ENCODE results near the gene GCSAML. TPM values are rescaled to one million over a fixed set of nuclear protein-coding genes. Genes with fewer than 3 reads are reported as not detected.
A peak's percentile ranks its signal among the peaks of the same experiment; 100 is the strongest.

Gene GCSAML
- total RNA-seq, 1 donor from 2014 or later: 0.14 TPM

DNA sequence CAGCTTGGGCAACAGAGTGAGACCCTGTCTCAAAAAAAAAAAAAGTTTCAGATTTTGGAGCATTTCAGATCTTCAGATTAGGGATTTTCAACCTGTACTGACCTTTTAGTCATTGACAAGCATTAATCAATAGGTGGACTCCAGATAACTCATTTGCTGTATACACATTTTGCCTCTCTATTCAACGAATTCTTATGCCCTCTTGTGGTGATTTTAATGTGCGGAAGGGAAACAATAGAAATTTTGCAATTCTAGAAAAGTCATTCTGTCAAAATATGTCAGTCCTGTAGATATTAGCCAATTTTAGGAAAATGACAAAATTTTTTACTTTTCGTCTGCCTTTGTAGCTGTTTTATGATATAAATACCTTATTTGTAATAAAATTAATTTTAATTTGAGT lies 27.6 kb downstream of the GCSAML start:
- TF ChIP-seq EZH2 (IDR thresholded peaks at IDR 0.05; ENCODE audit: insufficient read depth, low read length) (no peak), CTCF (IDR thresholded peaks at IDR 0.05; ENCODE audit: insufficient read depth, low read depth, low read length) (peak; percentile 16)
- Histone ChIP-seq H3K27me3 (ENCODE audit: insufficient read depth, low read length) (no peaks in the 10 kb centered on the region), H3K79me2 (ENCODE audit: insufficient read depth, low read length) (no peaks in the 10 kb centered on the region), H3K27ac (ENCODE audit: low read depth, low read length) (no peak overlapping the region), H3K36me3 (ENCODE audit: insufficient read depth, low read length) (no peaks in the 10 kb centered on the region), H3K4me2 (ENCODE audit: low read length) (no peak overlapping the region), H2AFZ (ENCODE audit: low read depth, low read length) (no peak overlapping the region), H3K9ac (ENCODE audit: low read length) (no peak overlapping the region), H3K4me3 (ENCODE audit: insufficient read depth, low read depth, low read length) (no peak overlapping the region), H3K4me1 (ENCODE audit: insufficient read depth, low read length) (no peaks in the 10 kb centered on the region), H4K20me1 (ENCODE audit: insufficient read depth, low read length) (no peaks in the 10 kb centered on the region), H3K9me3 (ENCODE audit: insufficient read depth, low read depth, low read length) (peaks cover 9% of the 10 kb centered on the region)
- H3K4me1 Mint-ChIP-seq (ENCODE audit: low read depth, unreplicated experiment): peaks cover 14% of the 10 kb centered on the region
- no peak overlapping the region for H3K27ac Mint-ChIP-seq (ENCODE audit: unreplicated experiment)
- H3K9me3 Mint-ChIP-seq (ENCODE audit: unreplicated experiment): no peaks in the 10 kb centered on the region
- no peak for DNase-seq (ENCODE audit: low read depth)
- H3K36me3 Mint-ChIP-seq (ENCODE audit: low read depth, unreplicated experiment): no peaks in the 10 kb centered on the region
- no peak for FAIRE-seq
- H3K4me3 Mint-ChIP-seq (ENCODE audit: unreplicated experiment): no peak overlapping the region
- no peaks in the 10 kb centered on the region for H3K27me3 Mint-ChIP-seq (ENCODE audit: low read depth, unreplicated experiment)

DNA sequence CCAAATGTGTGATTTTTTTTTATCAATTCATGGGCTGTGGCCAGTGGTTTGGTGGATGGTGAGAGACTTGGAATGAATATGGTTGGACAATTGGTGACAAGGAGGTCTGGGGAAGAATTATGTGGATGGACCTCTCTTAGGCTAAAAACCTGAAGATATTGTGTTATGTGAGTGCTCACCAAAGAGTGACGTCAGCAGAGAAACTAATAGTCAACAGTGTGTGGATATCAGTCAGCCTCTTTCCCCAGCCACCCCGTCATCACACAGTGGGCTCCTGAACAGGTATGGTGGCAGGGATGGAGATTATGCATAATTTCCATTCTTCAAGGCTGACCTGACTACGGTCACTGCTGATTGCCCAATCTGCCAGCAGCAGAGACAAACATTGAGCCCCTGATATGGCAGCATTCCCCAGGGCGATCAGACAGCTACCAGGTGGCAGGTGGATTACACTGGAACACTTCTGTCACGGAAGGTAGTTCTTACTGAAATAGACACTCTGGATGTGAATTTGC lies 30.1 kb downstream of the GCSAML start:
- Histone ChIP-seq H3K4me2 (ENCODE audit: low read length) (no peak overlapping the region), H3K36me3 (ENCODE audit: insufficient read depth, low read length) (no peaks in the 10 kb centered on the region), H3K4me3 (ENCODE audit: insufficient read depth, low read depth, low read length) (no peak overlapping the region), H3K27me3 (ENCODE audit: insufficient read depth, low read length) (no peaks in the 10 kb centered on the region), H3K27ac (ENCODE audit: low read depth, low read length) (no peak overlapping the region), H3K9me3 (ENCODE audit: insufficient read depth, low read depth, low read length) (peaks cover 7% of the 10 kb centered on the region), H3K79me2 (ENCODE audit: insufficient read depth, low read length) (no peaks in the 10 kb centered on the region), H3K4me1 (ENCODE audit: insufficient read depth, low read length) (no peaks in the 10 kb centered on the region), H4K20me1 (ENCODE audit: insufficient read depth, low read length) (no peaks in the 10 kb centered on the region), H2AFZ (ENCODE audit: low read depth, low read length) (no peak overlapping the region), H3K9ac (ENCODE audit: low read length) (no peak overlapping the region)
- TF ChIP-seq EZH2 (IDR thresholded peaks at IDR 0.05; ENCODE audit: insufficient read depth, low read length): no peak
- TF ChIP-seq CTCF (IDR thresholded peaks at IDR 0.05; ENCODE audit: insufficient read depth, low read depth, low read length): no peak
- Mint-ChIP-seq H3K9me3 (ENCODE audit: unreplicated experiment) (no peaks in the 10 kb centered on the region), H3K4me1 (ENCODE audit: low read depth, unreplicated experiment) (peaks cover 10% of the 10 kb centered on the region), H3K27me3 (ENCODE audit: low read depth, unreplicated experiment) (no peaks in the 10 kb centered on the region), H3K4me3 (ENCODE audit: unreplicated experiment) (no peak overlapping the region), H3K27ac (ENCODE audit: unreplicated experiment) (no peak overlapping the region), H3K36me3 (ENCODE audit: low read depth, unreplicated experiment) (no peaks in the 10 kb centered on the region)
- DNase-seq (ENCODE audit: low read depth) (no peak), FAIRE-seq (no peak)

DNA sequence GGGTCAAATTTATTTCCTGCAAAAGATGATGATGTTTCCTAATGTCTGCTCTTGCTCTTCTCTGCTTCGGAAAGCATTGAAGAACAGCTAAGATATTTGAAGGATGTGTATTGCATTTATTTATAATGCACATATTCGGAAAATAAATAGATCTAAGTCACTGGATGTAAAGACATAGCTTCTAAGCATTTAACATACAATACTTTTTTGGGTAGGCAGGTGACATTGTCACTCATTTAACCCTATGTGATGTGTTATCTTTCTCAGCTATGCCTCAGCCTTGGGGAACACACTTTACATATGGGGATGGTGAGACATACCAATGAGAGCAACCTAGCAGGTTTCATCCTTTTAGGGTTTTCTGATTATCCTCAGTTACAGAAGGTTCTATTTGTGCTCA lies 39.1 kb downstream of the GCSAML start, which contains the start of gene OR2G2:
Gene OR2G2 (plus strand): TSS at position 301 of the 400 bp plus-strand sequence. CDS start 0 bp downstream, at position 301.
- no peaks in the 10 kb centered on the region for H3K27me3 ChIP-seq (ENCODE audit: insufficient read depth, low read length)
- H3K4me1 ChIP-seq (ENCODE audit: insufficient read depth, low read length): no peaks in the 10 kb centered on the region
- no peaks in the 10 kb centered on the region for H3K4me1 Mint-ChIP-seq (ENCODE audit: low read depth, unreplicated experiment)
- H3K4me3 Mint-ChIP-seq (ENCODE audit: unreplicated experiment): no peak within 1 kb of the TSS
- peaks cover 4% of the 10 kb centered on the region for H3K27me3 Mint-ChIP-seq (ENCODE audit: low read depth, unreplicated experiment)
- FAIRE-seq (no peak), DNase-seq (ENCODE audit: low read depth) (no peak)
- H3K9ac ChIP-seq (ENCODE audit: low read length): no peak within 1 kb of the TSS
- no peak within 1 kb of the TSS for H3K27ac Mint-ChIP-seq (ENCODE audit: unreplicated experiment)
- no peaks in the 10 kb centered on the region for H3K36me3 ChIP-seq (ENCODE audit: insufficient read depth, low read length)
- H3K4me2 ChIP-seq (ENCODE audit: low read length): no peak within 1 kb of the TSS
- H4K20me1 ChIP-seq (ENCODE audit: insufficient read depth, low read length): no peaks in the 10 kb centered on the region
- H3K79me2 ChIP-seq (ENCODE audit: insufficient read depth, low read length): no peaks in the 10 kb centered on the region
- no peaks in the 10 kb centered on the region for H3K9me3 Mint-ChIP-seq (ENCODE audit: unreplicated experiment)
- no peak within 1 kb of the TSS for H2AFZ ChIP-seq (ENCODE audit: low read depth, low read length)
- H3K27ac ChIP-seq (ENCODE audit: low read depth, low read length): no peak within 1 kb of the TSS
- no peak within 1 kb of the TSS for H3K4me3 ChIP-seq (ENCODE audit: insufficient read depth, low read depth, low read length)
- TF ChIP-seq EZH2 (IDR thresholded peaks at IDR 0.05; ENCODE audit: insufficient read depth, low read length) (no peak), CTCF (IDR thresholded peaks at IDR 0.05; ENCODE audit: insufficient read depth, low read depth, low read length) (no peak)
- H3K9me3 ChIP-seq (ENCODE audit: insufficient read depth, low read depth, low read length): no peaks in the 10 kb centered on the region
- H3K36me3 Mint-ChIP-seq (ENCODE audit: low read depth, unreplicated experiment): no peaks in the 10 kb centered on the region
